ENCODE results near the gene HERC2.

The HERC2 gene

DNA sequence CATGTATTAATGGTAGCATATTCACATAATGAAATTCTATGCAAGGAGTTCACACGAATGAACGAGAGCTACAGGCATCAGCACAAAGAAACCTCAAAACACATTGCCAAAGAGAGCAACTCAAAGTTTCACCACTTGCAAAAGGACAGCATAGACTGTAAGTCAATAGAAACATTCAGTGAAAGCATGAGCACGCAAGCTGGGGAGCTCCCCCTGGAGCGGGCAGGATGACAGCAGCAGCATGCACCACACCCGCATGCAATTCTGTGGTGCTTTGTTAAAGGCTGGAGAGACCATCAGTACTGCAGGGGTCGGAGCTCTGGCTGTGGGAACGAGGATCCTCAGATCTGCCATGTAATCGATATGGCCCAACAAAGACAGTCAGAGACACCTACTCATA lies 241.6 kb downstream of the HERC2 start:
- Mint-ChIP-seq H3K4me3 (no peak overlapping the region), H3K27ac (no peak overlapping the region)
- no peak for DNase-seq

DNA sequence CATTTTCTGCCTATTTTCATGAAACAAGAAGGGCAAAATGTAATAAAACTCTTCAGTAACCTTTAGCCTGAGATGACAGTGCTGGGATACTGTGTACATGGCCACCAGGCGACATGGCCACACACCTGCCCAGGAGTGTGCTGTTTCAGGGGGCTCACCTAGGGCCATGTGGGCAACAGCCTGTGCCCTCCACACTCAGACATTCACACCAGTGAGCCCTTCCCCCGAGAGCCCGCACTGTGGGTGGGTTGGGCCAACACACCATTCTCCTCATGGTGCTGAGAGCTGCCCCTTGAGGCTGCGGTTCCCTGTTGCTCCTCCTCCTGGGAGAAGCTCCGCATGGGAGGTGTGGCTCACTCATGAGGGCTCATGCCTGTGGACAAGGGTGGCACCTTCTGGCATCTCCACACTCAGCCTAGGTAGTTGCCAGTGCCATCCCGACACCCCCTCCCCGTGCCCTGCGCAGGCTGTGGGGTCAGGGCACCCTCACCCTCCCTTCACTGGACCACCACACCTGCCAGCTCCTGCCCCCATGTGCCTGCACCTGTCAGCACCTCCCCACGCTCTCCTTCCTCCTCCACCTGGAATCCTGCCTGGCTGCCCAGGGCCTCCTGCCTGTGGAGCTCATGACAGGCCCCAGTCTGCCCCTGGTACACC lies 242.5 kb downstream of the HERC2 start:
- Mint-ChIP-seq H3K27me3 (peaks cover 18% of the 10 kb centered on the region), H3K9me3 (no peaks in the 10 kb centered on the region), H3K4me1 (no peaks in the 10 kb centered on the region), H3K27ac (no peak overlapping the region), H3K4me3 (no peak overlapping the region)
- ATAC-seq (no peak), DNase-seq (no peak)

More for the DNA sequence above, 241.6 kb downstream of the HERC2 start:
- no peak for ATAC-seq
- H3K9me3 Mint-ChIP-seq: no peaks in the 10 kb centered on the region
- peaks cover 28% of the 10 kb centered on the region for H3K27me3 Mint-ChIP-seq
- H3K4me1 Mint-ChIP-seq: no peaks in the 10 kb centered on the region

DNA sequence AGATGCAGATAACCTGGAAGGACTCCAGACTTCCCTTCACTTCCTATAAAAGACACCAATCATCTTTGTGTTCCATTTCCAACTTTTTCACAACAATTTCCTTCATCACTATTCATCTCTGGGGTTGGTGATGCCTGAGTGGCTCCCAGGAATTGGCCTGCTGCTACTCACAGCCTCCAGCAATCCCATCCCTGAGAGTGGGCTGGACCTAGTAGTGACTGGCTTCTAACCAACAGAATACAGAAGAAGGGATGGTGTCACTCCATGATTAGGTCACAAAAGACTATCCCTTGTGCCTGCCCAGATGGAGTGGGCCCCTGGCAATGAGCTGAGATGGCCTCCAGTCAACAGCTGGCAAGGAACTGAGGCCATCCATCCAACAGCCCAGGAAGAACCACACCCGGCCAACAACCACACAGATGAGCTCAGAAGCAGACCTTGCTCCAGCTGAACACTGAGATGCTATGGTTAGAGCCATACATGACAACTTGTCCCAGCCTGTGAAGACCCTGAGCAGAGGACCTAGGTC lies 243.7 kb downstream of the HERC2 start:
- Mint-ChIP-seq H3K27me3 (peaks cover 12% of the 10 kb centered on the region), H3K27ac (peak overlapping the region in 1 of 2 donors; percentile 6), H3K4me3 (no peak overlapping the region), H3K4me1 (no peaks in the 10 kb centered on the region), H3K9me3 (no peaks in the 10 kb centered on the region)
- no peak for DNase-seq
- ATAC-seq: no peak

DNA sequence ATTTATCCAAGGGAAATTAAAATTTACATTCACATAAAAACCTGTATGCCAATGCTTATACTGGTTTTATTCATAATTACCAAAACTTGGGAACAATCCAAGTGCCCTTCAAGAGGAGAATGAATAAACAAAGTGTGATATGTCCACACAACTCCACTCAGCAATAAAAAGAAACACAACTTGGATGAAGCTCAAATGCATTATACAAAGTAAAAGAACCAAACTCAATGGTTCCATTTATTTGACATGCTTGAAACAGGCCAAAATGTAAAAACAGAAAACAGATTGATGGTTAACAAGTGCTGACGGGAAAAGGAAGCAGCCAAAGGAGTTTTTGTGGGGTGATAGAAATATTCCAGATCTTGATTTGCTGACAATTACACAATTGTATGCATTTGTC lies 246.4 kb downstream of the HERC2 start:
- no peaks in the 10 kb centered on the region for H3K4me1 Mint-ChIP-seq
- no peak overlapping the region for H3K27ac Mint-ChIP-seq
- ATAC-seq: no peak
- no peak overlapping the region for H3K4me3 Mint-ChIP-seq
- no peaks in the 10 kb centered on the region for H3K9me3 Mint-ChIP-seq
- no peak for DNase-seq
- H3K27me3 Mint-ChIP-seq: peaks cover 22% of the 10 kb centered on the region

DNA sequence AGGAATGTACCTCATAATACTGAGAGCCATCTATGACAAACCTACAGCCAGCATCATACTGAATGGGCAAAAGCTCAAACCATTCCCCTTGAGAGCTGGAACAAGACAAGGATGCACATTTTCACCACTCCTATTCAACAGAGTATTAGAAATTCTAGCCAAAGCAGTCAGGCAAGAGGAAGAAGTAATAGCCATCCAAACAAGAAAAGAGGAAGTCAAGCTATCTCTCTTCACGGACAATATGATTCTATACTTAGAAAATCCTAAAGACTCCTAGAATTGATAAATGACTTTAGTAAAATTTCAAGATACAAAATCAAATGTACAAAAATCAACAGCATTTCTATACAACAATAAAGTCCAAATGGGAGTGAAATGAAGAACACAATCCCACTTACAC lies 253.0 kb downstream of the HERC2 start:
- H3K4me1 Mint-ChIP-seq: no peaks in the 10 kb centered on the region
- ATAC-seq (no peak), DNase-seq (no peak)
- H3K27ac Mint-ChIP-seq: no peak overlapping the region
- H3K4me3 Mint-ChIP-seq: no peak overlapping the region
- peaks cover 27% of the 10 kb centered on the region for H3K27me3 Mint-ChIP-seq
- H3K9me3 Mint-ChIP-seq: peaks cover 0 to 8% of the 10 kb centered on the region in 2 donors

DNA sequence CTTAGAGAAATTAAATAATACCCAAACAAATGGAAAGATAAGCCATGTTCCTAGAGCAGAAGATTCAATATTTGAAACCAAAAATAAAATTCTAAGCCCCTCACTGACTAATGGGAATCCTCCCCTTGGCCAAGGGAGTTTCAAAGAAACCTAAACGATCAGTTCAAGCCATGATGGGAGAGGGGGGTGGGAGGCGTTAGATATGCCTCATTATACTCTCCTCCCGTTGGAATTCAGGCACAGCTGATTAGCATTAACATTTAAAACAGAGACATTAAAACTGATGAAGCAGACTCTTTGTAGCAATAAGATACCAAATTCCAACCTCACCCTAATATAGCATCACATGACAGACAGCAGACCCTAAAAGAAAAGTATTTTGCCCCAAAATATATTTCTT lies 255.7 kb downstream of the HERC2 start:
- Mint-ChIP-seq H3K27me3 (peaks cover 18% of the 10 kb centered on the region), H3K4me3 (no peak overlapping the region), H3K9me3 (peaks cover 0 to 10% of the 10 kb centered on the region in 2 donors), H3K27ac (no peak overlapping the region), H3K4me1 (no peaks in the 10 kb centered on the region)
- ATAC-seq: no peak
- no peak for DNase-seq

All from stimulated activated naive CD8-positive, alpha-beta T cell treated with anti-CD3 and anti-CD28 coated beads, Interleukin-15, amount 100 ng/mL, for 72 hours (primary cell).